Erythroblast (primary cell): ENCODE measurements around the gene TNIP1.
A peak's percentile ranks its signal among the peaks of the same experiment; 100 is the strongest.

Source experiments
- DNase-seq, 2 experiments: peaks; one replicate each; lab custom pipeline; 2025; lab: John Stamatoyannopoulos, UW
- GATA1 ChIP-seq: IDR thresholded peaks from 2 replicates; pipeline ENCODE4 v1.6.1; 2011; ENCODE audit warnings: low read depth, mild to moderate bottlenecking, control low read depth, low read length, moderate library complexity
- POLR2A ChIP-seq: IDR thresholded peaks from 2 replicates; pipeline ENCODE4 v1.6.1; 2011; ENCODE audit warnings: mild to moderate bottlenecking, low read length

The TNIP1 gene

GRCh38 chr5:151058891-151059489, 21.8 kb downstream of the TNIP1 start:
- no peak for TF ChIP-seq GATA1
- TF ChIP-seq POLR2A, result no peak
- DNase-seq, result no peak

GRCh38 chr5:151058301-151058700, 22.5 kb downstream of the TNIP1 start:
- no peak for TF ChIP-seq POLR2A
- TF ChIP-seq GATA1, result no peak
- no peak for DNase-seq

GRCh38 chr5:151056379-151057325, 24.2 kb downstream of the TNIP1 start:
- no peak for TF ChIP-seq POLR2A
- no peak for TF ChIP-seq GATA1
- no peak for DNase-seq

- DNase-seq, result no peak
- no peak for TF ChIP-seq POLR2A
- TF ChIP-seq GATA1, result no peak
These were observed 25.5 kb downstream of the TNIP1 start for GRCh38 chr5:151055336-151055735.

- TF ChIP-seq GATA1 (no peak), POLR2A (no peak)
- no peak for DNase-seq
These were observed 26.1 kb downstream of the TNIP1 start for GRCh38 chr5:151054709-151055108.

- no peak for TF ChIP-seq GATA1
- TF ChIP-seq POLR2A, result no peak
- no peak for DNase-seq
These were observed 26.9 kb downstream of the TNIP1 start for GRCh38 chr5:151053796-151054462.

GRCh38 chr5:151052836-151053235, 28.0 kb downstream of the TNIP1 start:
- no peak for TF ChIP-seq POLR2A
- no peak for TF ChIP-seq GATA1

GRCh38 chr5:151051931-151052608, 28.8 kb downstream of the TNIP1 start:
- TF ChIP-seq POLR2A (no peak), GATA1 (no peak)
- DNase-seq, result no peak

More at GRCh38 chr5:151052836-151053235, 28.0 kb downstream of the TNIP1 start:
- DNase-seq, result no peak

GRCh38 chr5:151051066-151051930, 29.5 kb downstream of the TNIP1 start:
- TF ChIP-seq POLR2A, result no peak
- no peak for TF ChIP-seq GATA1

GRCh38 chr5:151048526-151048925, 32.3 kb downstream of the TNIP1 start:
- DNase-seq, result no peak

More at GRCh38 chr5:151051066-151051930, 29.5 kb downstream of the TNIP1 start:
- DNase-seq, result peak; percentile 77 to 88

GRCh38 chr5:151047814-151048425, 32.9 kb downstream of the TNIP1 start:
- TF ChIP-seq POLR2A, result no peak
- TF ChIP-seq GATA1, result no peak
- DNase-seq, result peak; percentile 24 to 40

More at GRCh38 chr5:151048526-151048925, 32.3 kb downstream of the TNIP1 start:
- no peak for TF ChIP-seq POLR2A
- no peak for TF ChIP-seq GATA1
